ENCODE results near the gene CCR7. TPM values are rescaled to one million over a fixed set of nuclear protein-coding genes. Genes with fewer than 3 reads are reported as not detected.

CCR7 gene
- total RNA-seq, 6 donors from 2014 or later: 0.30 to 2.8 (median 1.4) TPM; not detected in 2

- Histone ChIP-seq H3K27me3 (no peaks in the 10 kb centered on the region), H3K27ac (no peak overlapping the region), H3K9me3 (no peaks in the 10 kb centered on the region), H3K4me1 (no peaks in the 10 kb centered on the region), H3K36me3 (no peaks in the 10 kb centered on the region), H3K4me3 (no peak overlapping the region)
- 75 to 84% methylated on average over 7 to 8 of the region's 8 CpGs for WGBS, 2 donors
- no peak for ATAC-seq (ENCODE audit: low FRiP score in 2 of 2)
- no peak for DNase-seq
- TF ChIP-seq POLR2A (IDR thresholded peaks at IDR 0.05) (no peak), CTCF (IDR thresholded peaks at IDR 0.05) (no peak), POLR2AphosphoS5 (IDR thresholded peaks at IDR 0.05) (no peak), EP300 (IDR thresholded peaks at IDR 0.05) (no peak)
Measured at GRCh38 chr17:40600486-40601046, 35.3 kb upstream of the CCR7 start.

- no peaks in the 10 kb centered on the region for H3K36me3 ChIP-seq
- ATAC-seq (ENCODE audit: low FRiP score in 2 of 2) (no peak), DNase-seq (no peak)
- TF ChIP-seq CTCF (IDR thresholded peaks at IDR 0.05) (no peak), POLR2AphosphoS5 (IDR thresholded peaks at IDR 0.05) (no peak), POLR2A (IDR thresholded peaks at IDR 0.05) (no peak), EP300 (IDR thresholded peaks at IDR 0.05) (no peak)
- no peaks in the 10 kb centered on the region for H3K4me1 ChIP-seq
- H3K27ac ChIP-seq: no peak overlapping the region
- no peaks in the 10 kb centered on the region for H3K27me3 ChIP-seq
- no peaks in the 10 kb centered on the region for H3K9me3 ChIP-seq
- no peak overlapping the region for H3K4me3 ChIP-seq
- 58 to 83% methylated on average over 7 of the region's 7 CpGs for WGBS, 2 donors
Measured at GRCh38 chr17:40599468-40599763, 34.1 kb upstream of the CCR7 start.

- Histone ChIP-seq H3K36me3 (no peaks in the 10 kb centered on the region), H3K4me1 (no peaks in the 10 kb centered on the region), H3K4me3 (no peak overlapping the region), H3K9me3 (no peaks in the 10 kb centered on the region), H3K27me3 (no peaks in the 10 kb centered on the region), H3K27ac (peak overlapping the region in 2 of 4 donors; percentile 43 to 53)
- ATAC-seq (ENCODE audit: low FRiP score in 2 of 2) (peak in 1 of 2 donors; percentile 57), DNase-seq (no peak)
- 70 to 75% methylated on average over 20 of the region's 20 CpGs for WGBS, 2 donors
- TF ChIP-seq CTCF (IDR thresholded peaks at IDR 0.05) (no peak), POLR2A (IDR thresholded peaks at IDR 0.05) (no peak), EP300 (IDR thresholded peaks at IDR 0.05) (no peak), POLR2AphosphoS5 (IDR thresholded peaks at IDR 0.05) (no peak)
Measured at GRCh38 chr17:40598619-40599467, 33.6 kb upstream of the CCR7 start.

GRCh38 chr17:40598301-40598618 is 33.0 kb upstream of the CCR7 start:
- Histone ChIP-seq H3K27ac (peak overlapping the region in 2 of 4 donors; percentile 30 to 53), H3K9me3 (no peaks in the 10 kb centered on the region), H3K36me3 (no peaks in the 10 kb centered on the region), H3K4me3 (no peak overlapping the region), H3K4me1 (no peaks in the 10 kb centered on the region), H3K27me3 (no peaks in the 10 kb centered on the region)
- ATAC-seq (ENCODE audit: low FRiP score in 2 of 2) (no peak), DNase-seq (no peak)
- TF ChIP-seq POLR2AphosphoS5 (IDR thresholded peaks at IDR 0.05) (no peak), CTCF (IDR thresholded peaks at IDR 0.05) (no peak)
- 72 to 88% methylated on average over 5 of the region's 5 CpGs for WGBS, 2 donors
